ENCODE measurements around the gene CADM2.
"Not testable (repeated sequence)": the region's sequence is repeated elsewhere in the genome, so short reads cannot be mapped to it uniquely, and the experiment has no call there.

GRCh38 chr3:85507052-85507451 lies 548.3 kb downstream of the CADM2 start:
- not testable (repeated sequence) for TF ChIP-seq CTCF (IDR thresholded peaks at IDR 0.05; ENCODE audit: extremely low read depth in 1 of 2, insufficient read depth in 1 of 2, low read depth in 1 of 2, low read length in 2 of 2); POLR2A (IDR thresholded peaks at IDR 0.05; ENCODE audit: low read depth, low read length); JUN (IDR thresholded peaks at IDR 0.05; ENCODE audit: borderline replicate concordance, insufficient read depth, insufficient read length, low read depth); MAX (IDR thresholded peaks at IDR 0.05; ENCODE audit: insufficient read depth, insufficient read length); EZH2 (IDR thresholded peaks at IDR 0.05; ENCODE audit: borderline replicate concordance, low read depth, low read length, severe bottlenecking); MYC (IDR thresholded peaks at IDR 0.05; ENCODE audit: low read depth, low read length); POLR2AphosphoS5 (IDR thresholded peaks at IDR 0.05; ENCODE audit: insufficient read depth, low read depth, low read length)
